Colonic mucosa (tissue), 4 donors: ENCODE measurements around the gene ZNF239. TPM values are rescaled to one million over a fixed set of nuclear protein-coding genes. Genes with fewer than 3 reads are reported as not detected.

Source experiments
- DNase-seq: peaks from one replicate; pipeline ENCODE4 v3.0.0-alpha.2; 2020
- H3K27ac ChIP-seq: fragments of 200-600 bp; one replicate; pipeline ENCODE4 v1.8.0; 2021
- H3K27me3 ChIP-seq: fragments of 200-600 bp; one replicate; pipeline ENCODE4 v1.8.0; 2021
- H3K36me3 ChIP-seq: fragments of 200-600 bp; one replicate; pipeline ENCODE4 v1.8.0; 2021
- H3K4me1 ChIP-seq: fragments of 200-600 bp; one replicate; pipeline ENCODE4 v1.8.0; 2021; ENCODE audit warnings: mild to moderate bottlenecking
- H3K4me3 ChIP-seq: fragments of 200-600 bp; one replicate; pipeline ENCODE4 v1.8.0; 2021
- H3K9ac ChIP-seq, 2 donors: one replicate each; pipeline ENCODE4 v1.7.0; 2013; ENCODE audit warnings: control low read depth in 2 of 2, low read depth in 2 of 2, low read length in 2 of 2
- H3K9me3 ChIP-seq: fragments of 200-600 bp; one replicate; pipeline ENCODE4 v1.8.0; 2021
- intact Hi-C: fragments of 100-400 bp; cut with DNase I; formaldehyde crosslinking; loops from one replicate; pipeline ENCODE4 v1.14.1; 2022
- total RNA-seq, 2 donors: library from RNA; stranded (reverse); fragmentation: NEBNext Ultra II Directional in 1 of 2; extraction: Animal tissue kit (Norgen Biotek cat#: 25700) in 1 of 2; gene quantifications; one replicate each; pipeline ENCODE4 v1.2.1, GENCODE V29; 2021
- TF ChIP-seq, protein P1 (sequence below): fragments of 200-600 bp; IDR thresholded peaks from one replicate; pipeline ENCODE4 v1.8.0; 2022; ENCODE audit warnings: antibody characterized with exemption, mild to moderate bottlenecking
- donor health status: healthy.
- donor health status: DM: no; HTN: no; CAD: no.
- donor health status: DM: no; HTN: no; CAD: no.

Gene ZNF239
- total RNA-seq, 2 donors from 2014 or later, result 1.2 to 1.9 TPM

DNA sequence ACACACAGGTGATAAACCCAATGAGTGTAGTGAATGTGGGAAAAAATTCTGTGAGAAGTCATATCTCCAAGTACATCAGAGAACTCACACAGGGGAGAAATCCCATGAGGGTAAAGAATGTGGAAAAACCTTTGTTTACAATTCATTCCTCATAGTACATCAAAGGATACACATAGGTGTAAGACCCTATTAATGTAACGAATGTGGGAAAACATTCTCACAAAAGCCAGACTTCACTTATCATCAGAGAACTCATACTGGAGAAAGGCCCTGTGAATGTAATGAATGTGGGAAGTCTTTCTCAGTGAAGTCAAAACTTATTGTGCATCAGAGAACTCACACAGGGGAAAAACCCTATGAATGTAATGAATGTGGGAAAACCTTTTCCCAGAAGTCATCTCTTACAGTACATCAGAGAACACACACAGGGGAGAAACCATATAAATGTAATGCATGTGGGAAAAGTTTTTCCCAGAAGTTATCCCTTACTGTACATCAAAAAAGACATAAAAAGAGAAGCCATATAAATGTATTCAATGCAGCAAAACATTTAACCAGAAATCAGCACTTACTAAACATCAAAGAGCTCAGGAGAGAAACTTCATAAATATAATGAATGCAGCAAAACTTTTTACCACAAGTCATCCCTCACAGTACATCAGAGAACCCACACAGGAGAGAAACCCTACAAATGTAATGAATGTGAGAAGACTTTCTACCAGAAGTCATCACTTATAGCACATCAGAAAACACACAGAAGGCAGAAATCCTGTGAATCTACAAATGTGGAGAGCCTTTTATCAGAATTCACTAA is 49.8 kb downstream of the ZNF239 start:
- Histone ChIP-seq H3K27me3 (no peaks in the 10 kb centered on the region), H3K9ac (no peak overlapping the region), H3K36me3 (no peaks in the 10 kb centered on the region), H3K4me1 (no peaks in the 10 kb centered on the region), H3K4me3 (no peak overlapping the region), H3K27ac (no peak overlapping the region), H3K9me3 (peaks cover 19% of the 10 kb centered on the region)
- DNase-seq, result no peak
- intact Hi-C loops, result no loop called here
- TF ChIP-seq, protein P1, sequence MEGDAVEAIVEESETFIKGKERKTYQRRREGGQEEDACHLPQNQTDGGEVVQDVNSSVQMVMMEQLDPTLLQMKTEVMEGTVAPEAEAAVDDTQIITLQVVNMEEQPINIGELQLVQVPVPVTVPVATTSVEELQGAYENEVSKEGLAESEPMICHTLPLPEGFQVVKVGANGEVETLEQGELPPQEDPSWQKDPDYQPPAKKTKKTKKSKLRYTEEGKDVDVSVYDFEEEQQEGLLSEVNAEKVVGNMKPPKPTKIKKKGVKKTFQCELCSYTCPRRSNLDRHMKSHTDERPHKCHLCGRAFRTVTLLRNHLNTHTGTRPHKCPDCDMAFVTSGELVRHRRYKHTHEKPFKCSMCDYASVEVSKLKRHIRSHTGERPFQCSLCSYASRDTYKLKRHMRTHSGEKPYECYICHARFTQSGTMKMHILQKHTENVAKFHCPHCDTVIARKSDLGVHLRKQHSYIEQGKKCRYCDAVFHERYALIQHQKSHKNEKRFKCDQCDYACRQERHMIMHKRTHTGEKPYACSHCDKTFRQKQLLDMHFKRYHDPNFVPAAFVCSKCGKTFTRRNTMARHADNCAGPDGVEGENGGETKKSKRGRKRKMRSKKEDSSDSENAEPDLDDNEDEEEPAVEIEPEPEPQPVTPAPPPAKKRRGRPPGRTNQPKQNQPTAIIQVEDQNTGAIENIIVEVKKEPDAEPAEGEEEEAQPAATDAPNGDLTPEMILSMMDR, result no peak

Other genes starting within 250 kb of the ZNF239 start
- gene FXYD4, start 203.0 kb downstream of the ZNF239 start, total RNA-seq, result under 1 TPM in 1 of 2 donors, not detected in 1; 0.98 TPM
- gene HNRNPF, start 165.4 kb downstream of the ZNF239 start, total RNA-seq, result 100 to 1,000 TPM; 250 to 394 TPM
- gene ZNF487, start 137.5 kb downstream of the ZNF239 start, total RNA-seq, result 1 to 10 TPM; 2.8 to 4.5 TPM
- gene ZNF485, start 31.8 kb upstream of the ZNF239 start, total RNA-seq, result 1 to 10 TPM; 1.6 to 2.8 TPM
- 10 to 100 TPM; 15.7 to 17.7 TPM for gene ZNF32, start 74.3 kb upstream of the ZNF239 start, total RNA-seq